OCI-LY1 (cell line): ENCODE measurements around the gene KRT6B.
"Not testable (repeated sequence)": the region's sequence is repeated elsewhere in the genome, so short reads cannot be mapped to it uniquely, and the experiment has no call there.

Source experiments
- H2AFZ ChIP-seq: fragments of 200-600 bp; sonication (generic), shearing (Covaris generic); 2 replicates; pipeline ENCODE4 v1.6.0; 2014; ENCODE audit warnings: antibody characterized with exemption, mild to moderate bottlenecking, low read length
- H3F3A ChIP-seq: fragments of 200-600 bp; sonication (generic), shearing (Covaris generic); 2 replicates; pipeline ENCODE4 v1.6.0; 2014; ENCODE audit warnings: mild to moderate bottlenecking, antibody characterized with exemption, low read length, moderate library complexity; ENCODE audit not compliant: insufficient read depth
- H3K27ac ChIP-seq: fragments of 200-600 bp; sonication (generic); 2 replicates; pipeline ENCODE4 v1.5.1; 2014; ENCODE audit warnings: low read length, mixed run types, mild to moderate bottlenecking, low read depth; ENCODE audit not compliant: poor library complexity, severe bottlenecking
- H3K27me3 ChIP-seq: fragments of 200-600 bp; sonication (generic); 2 replicates; pipeline ENCODE4 v1.6.0; 2014; ENCODE audit warnings: antibody characterized with exemption, mild to moderate bottlenecking, low read length, moderate library complexity; ENCODE audit not compliant: insufficient read depth
- H3K36me3 ChIP-seq: fragments of 200-600 bp; sonication (generic); 2 replicates; pipeline ENCODE4 v1.6.1; 2014; ENCODE audit warnings: mild to moderate bottlenecking, antibody characterized with exemption, low read length, moderate library complexity, mixed read lengths; ENCODE audit not compliant: insufficient read depth
- H3K4me1 ChIP-seq: fragments of 200-600 bp; sonication (generic); 2 replicates; pipeline ENCODE4 v1.5.1; 2014; ENCODE audit warnings: mild to moderate bottlenecking, low read length, moderate library complexity; ENCODE audit not compliant: insufficient read depth, severe bottlenecking
- H3K4me2 ChIP-seq: fragments of 200-600 bp; sonication (generic), shearing (Covaris generic); 2 replicates; pipeline ENCODE4 v1.6.1; 2014; ENCODE audit warnings: low read length
- H3K4me3 ChIP-seq: fragments of 200-600 bp; sonication (generic); 2 replicates; pipeline ENCODE4 v1.5.1; 2014; ENCODE audit warnings: low read length, low read depth, mild to moderate bottlenecking, mixed read lengths; ENCODE audit not compliant: poor library complexity, severe bottlenecking
- H3K79me2 ChIP-seq: fragments of 200-600 bp; shearing (Covaris generic); 2 replicates; pipeline ENCODE4 v1.6.1; 2016; ENCODE audit warnings: mixed run types, low read length, mixed read lengths; ENCODE audit not compliant: insufficient read depth
- H3K9ac ChIP-seq: fragments of 200-600 bp; sonication (generic), shearing (Covaris generic); 2 replicates; pipeline ENCODE4 v1.6.1; 2014; ENCODE audit warnings: mild to moderate bottlenecking, low read length, mixed read lengths
- H3K9me2 ChIP-seq: fragments of 200-600 bp; sonication (generic), shearing (Covaris generic); 2 replicates; pipeline ENCODE4 v1.6.1; 2014; ENCODE audit warnings: low read depth, mild to moderate bottlenecking, low read length, mixed read lengths
- H3K9me3 ChIP-seq: fragments of 200-600 bp; shearing (Covaris generic); 2 replicates; pipeline ENCODE4 v1.6.1; 2014; ENCODE audit warnings: low read length, mixed read lengths
- H4K20me1 ChIP-seq: fragments of 200-600 bp; sonication (generic), shearing (Covaris generic); 2 replicates; pipeline ENCODE4 v1.6.0; 2016; ENCODE audit warnings: mild to moderate bottlenecking, low read length; ENCODE audit not compliant: insufficient read depth
- EZH2 ChIP-seq: fragments of 200-600 bp; sonication (generic), shearing (Covaris generic); IDR thresholded peaks from 2 replicates; pipeline ENCODE4 v1.8.0; 2017; ENCODE audit warnings: borderline replicate concordance, mixed run types, mild to moderate bottlenecking, antibody characterized with exemption, low read length, moderate library complexity, mixed read lengths
- TF ChIP-seq, protein P1 (sequence below): fragments of 200-600 bp; sonication (generic), shearing (Covaris generic); IDR thresholded peaks from 2 replicates; pipeline ENCODE4 v1.5.1; 2017; ENCODE audit warnings: mild to moderate bottlenecking, antibody characterized with exemption, low read length, moderate library complexity, mixed read lengths

The KRT6B gene

GRCh38 chr12:52413782-52414345 is 38.1 kb downstream of the KRT6B start:
- Histone ChIP-seq H3K9me3 (no peaks in the 10 kb centered on the region), H3K4me3 (no peak overlapping the region), H3K79me2 (no peaks in the 10 kb centered on the region), H3K4me2 (no peak overlapping the region), H3K4me1 (no peaks in the 10 kb centered on the region), H3K27ac (no peak overlapping the region), H3K36me3 (no peaks in the 10 kb centered on the region), H3K27me3 (no peaks in the 10 kb centered on the region; the same call in 1 of the 2 replicates), H3F3A (no peaks in the 10 kb centered on the region), H3K9ac (no peak overlapping the region), H3K9me2 (no peaks in the 10 kb centered on the region), H2AFZ (no peak overlapping the region), H4K20me1 (no peaks in the 10 kb centered on the region)
- no peak for TF ChIP-seq EZH2
- TF ChIP-seq, protein P1, sequence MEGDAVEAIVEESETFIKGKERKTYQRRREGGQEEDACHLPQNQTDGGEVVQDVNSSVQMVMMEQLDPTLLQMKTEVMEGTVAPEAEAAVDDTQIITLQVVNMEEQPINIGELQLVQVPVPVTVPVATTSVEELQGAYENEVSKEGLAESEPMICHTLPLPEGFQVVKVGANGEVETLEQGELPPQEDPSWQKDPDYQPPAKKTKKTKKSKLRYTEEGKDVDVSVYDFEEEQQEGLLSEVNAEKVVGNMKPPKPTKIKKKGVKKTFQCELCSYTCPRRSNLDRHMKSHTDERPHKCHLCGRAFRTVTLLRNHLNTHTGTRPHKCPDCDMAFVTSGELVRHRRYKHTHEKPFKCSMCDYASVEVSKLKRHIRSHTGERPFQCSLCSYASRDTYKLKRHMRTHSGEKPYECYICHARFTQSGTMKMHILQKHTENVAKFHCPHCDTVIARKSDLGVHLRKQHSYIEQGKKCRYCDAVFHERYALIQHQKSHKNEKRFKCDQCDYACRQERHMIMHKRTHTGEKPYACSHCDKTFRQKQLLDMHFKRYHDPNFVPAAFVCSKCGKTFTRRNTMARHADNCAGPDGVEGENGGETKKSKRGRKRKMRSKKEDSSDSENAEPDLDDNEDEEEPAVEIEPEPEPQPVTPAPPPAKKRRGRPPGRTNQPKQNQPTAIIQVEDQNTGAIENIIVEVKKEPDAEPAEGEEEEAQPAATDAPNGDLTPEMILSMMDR = peak; percentile 20

- Histone ChIP-seq H3K27me3 (no peaks in the 10 kb centered on the region), H2AFZ (no peak overlapping the region), H3K9me2 (no peaks in the 10 kb centered on the region), H3F3A (no peaks in the 10 kb centered on the region), H3K79me2 (no peaks in the 10 kb centered on the region), H3K36me3 (no peaks in the 10 kb centered on the region), H3K4me2 (no peak overlapping the region), H4K20me1 (no peaks in the 10 kb centered on the region), H3K9ac (no peak overlapping the region), H3K4me1 (no peaks in the 10 kb centered on the region), H3K4me3 (no peak overlapping the region), H3K9me3 (no peaks in the 10 kb centered on the region), H3K27ac (no peak overlapping the region)
- TF ChIP-seq EZH2 = no peak
- TF ChIP-seq, protein P1 = no peak
Measured at GRCh38 chr12:52413202-52413601, 38.7 kb downstream of the KRT6B start.

GRCh38 chr12:52411815-52412214 is 40.1 kb downstream of the KRT6B start:
- Histone ChIP-seq H4K20me1 (no peaks in the 10 kb centered on the region), H3K4me1 (no peaks in the 10 kb centered on the region), H3K27ac (no peak overlapping the region), H3K79me2 (no peaks in the 10 kb centered on the region), H2AFZ (no peak overlapping the region), H3K9me2 (no peaks in the 10 kb centered on the region), H3K36me3 (no peaks in the 10 kb centered on the region), H3K9ac (no peak overlapping the region), H3K27me3 (no peaks in the 10 kb centered on the region), H3K4me2 (no peak overlapping the region), H3K9me3 (no peaks in the 10 kb centered on the region), H3K4me3 (no peak overlapping the region), H3F3A (no peaks in the 10 kb centered on the region)
- TF ChIP-seq, protein P1 = no peak
- TF ChIP-seq EZH2 = no peak

DNA sequence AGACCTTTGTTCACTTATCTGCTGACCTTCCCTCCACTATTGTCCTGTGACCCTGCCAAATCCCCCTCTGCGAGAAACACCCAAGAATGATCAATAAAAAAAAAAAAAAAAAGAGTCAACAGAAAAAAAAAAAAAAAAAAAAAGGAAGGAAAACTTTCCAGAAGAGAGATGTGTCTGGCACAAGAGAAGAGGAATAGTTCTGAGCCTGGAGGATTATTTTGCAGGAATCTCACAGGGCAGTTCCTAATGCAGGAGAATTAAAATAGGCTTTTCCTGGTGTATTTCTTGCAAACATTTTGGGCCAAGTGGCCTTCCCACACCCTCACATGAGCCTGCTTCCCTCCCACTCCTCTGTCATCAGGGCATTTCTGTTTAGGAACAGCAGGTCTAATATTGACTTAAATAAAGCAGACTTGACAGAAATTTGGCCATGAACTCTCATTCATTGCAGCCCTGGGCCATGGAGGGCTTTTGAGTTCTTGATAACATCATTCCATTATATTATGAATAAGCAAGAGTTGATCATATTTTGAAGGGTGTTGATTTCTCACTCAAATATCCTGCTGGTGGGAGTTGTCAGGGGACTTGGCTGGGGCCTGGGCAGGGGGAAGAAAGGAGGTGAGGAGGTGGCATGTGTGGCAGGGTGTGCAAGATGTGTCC is 41.2 kb downstream of the KRT6B start:
- H3K4me2 ChIP-seq, H4K20me1 ChIP-seq, H3K9me3 ChIP-seq, H3K27ac ChIP-seq, H2AFZ ChIP-seq, H3F3A ChIP-seq, H3K79me2 ChIP-seq, H3K36me3 ChIP-seq, H3K4me1 ChIP-seq, H3K27me3 ChIP-seq, H3K4me3 ChIP-seq, H3K9ac ChIP-seq, H3K9me2 ChIP-seq: not testable (repeated sequence)
